ENCODE results near the gene ASS1.
A peak's percentile ranks its signal among the peaks of the same experiment; 100 is the strongest.

ASS1 gene

GRCh38 chr9:130537346-130538050 is 92.7 kb downstream of the ASS1 start:
- no peak for DNase-seq

GRCh38 chr9:130539420-130540223 is 94.9 kb downstream of the ASS1 start:
- DNase-seq: no peak

- no peak for DNase-seq
These were observed 96.8 kb downstream of the ASS1 start for GRCh38 chr9:130541533-130541932.

GRCh38 chr9:130542038-130542437 is 97.3 kb downstream of the ASS1 start:
- DNase-seq: no peak

GRCh38 chr9:130542457-130543228 is 97.9 kb downstream of the ASS1 start:
- DNase-seq: no peak

- DNase-seq: no peak
These were observed 98.6 kb downstream of the ASS1 start for GRCh38 chr9:130543368-130543767.

- no peak for DNase-seq
These were observed 99.1 kb downstream of the ASS1 start for GRCh38 chr9:130543859-130544258.

- no peak for DNase-seq
These were observed 99.6 kb downstream of the ASS1 start for GRCh38 chr9:130544364-130544763.

GRCh38 chr9:130548103-130548502 is 103.3 kb downstream of the ASS1 start:
- no peak for DNase-seq

GRCh38 chr9:130549093-130549735 is 104.5 kb downstream of the ASS1 start:
- DNase-seq: peak in 1 of 5 experiments; percentile 12
